Adrenal gland (tissue), 5 donors: Measurements from ENCODE around the gene LPCAT2.

Experiments used
- CTCF ChIP-seq, 6 experiments: fragments of 450-650 bp in 4 of 6; fragments of 200-600 bp in 2 of 6; sonication (generic) in 1 of 6; IDR thresholded peaks; 1 replicate in 5 of 6; 2 replicates in 1 of 6; pipeline versions ENCODE4 v1.5.1 to v1.8.0; 2016 to 2021; ENCODE audit warnings: antibody characterized with exemption in 6 of 6, mild to moderate bottlenecking in 2 of 6, moderate library complexity in 1 of 6
- POLR2A ChIP-seq, 2 donors: fragments of 450-650 bp; IDR thresholded peaks; one replicate each; pipeline ENCODE4 v1.6.1; 2017; ENCODE audit warnings: antibody characterized with exemption in 2 of 2, mild to moderate bottlenecking in 2 of 2, moderate library complexity in 1 of 2
- donor health status: DM: no; HTN: no; CAD: no.

GRCh38 chr16:55634193-55634592, 125.3 kb downstream of the LPCAT2 start:
- no peak for TF ChIP-seq POLR2A (IDR thresholded peaks at IDR 0.05)
- no peak for TF ChIP-seq CTCF (IDR thresholded peaks at IDR 0.05)
